ENCODE measurements around the gene PRKCSH.

GRCh38 chr19:11486661-11487503 is 51.4 kb downstream of the PRKCSH start:
- TF ChIP-seq, protein P1, sequence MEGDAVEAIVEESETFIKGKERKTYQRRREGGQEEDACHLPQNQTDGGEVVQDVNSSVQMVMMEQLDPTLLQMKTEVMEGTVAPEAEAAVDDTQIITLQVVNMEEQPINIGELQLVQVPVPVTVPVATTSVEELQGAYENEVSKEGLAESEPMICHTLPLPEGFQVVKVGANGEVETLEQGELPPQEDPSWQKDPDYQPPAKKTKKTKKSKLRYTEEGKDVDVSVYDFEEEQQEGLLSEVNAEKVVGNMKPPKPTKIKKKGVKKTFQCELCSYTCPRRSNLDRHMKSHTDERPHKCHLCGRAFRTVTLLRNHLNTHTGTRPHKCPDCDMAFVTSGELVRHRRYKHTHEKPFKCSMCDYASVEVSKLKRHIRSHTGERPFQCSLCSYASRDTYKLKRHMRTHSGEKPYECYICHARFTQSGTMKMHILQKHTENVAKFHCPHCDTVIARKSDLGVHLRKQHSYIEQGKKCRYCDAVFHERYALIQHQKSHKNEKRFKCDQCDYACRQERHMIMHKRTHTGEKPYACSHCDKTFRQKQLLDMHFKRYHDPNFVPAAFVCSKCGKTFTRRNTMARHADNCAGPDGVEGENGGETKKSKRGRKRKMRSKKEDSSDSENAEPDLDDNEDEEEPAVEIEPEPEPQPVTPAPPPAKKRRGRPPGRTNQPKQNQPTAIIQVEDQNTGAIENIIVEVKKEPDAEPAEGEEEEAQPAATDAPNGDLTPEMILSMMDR (IDR thresholded peaks at IDR 0.05; ENCODE audit: insufficient read depth, low read depth, low read length): no peak
- TF ChIP-seq EZH2 (IDR thresholded peaks at IDR 0.05; ENCODE audit: insufficient read depth, low read length): no peak

Measured in astrocyte (in vitro differentiated cells and primary cell).